HG03378 (cell line): Measurements from ENCODE around the gene CPTP.

Source experiments
- ATAC-seq: cut with Tn5 transposase; IDR thresholded peaks from one replicate; pipeline ENCODE4 v1.9.1; 2021; ENCODE audit warnings: mild to moderate bottlenecking, moderate library complexity; ENCODE audit not compliant: unreplicated experiment

CPTP gene

GRCh38 chr1:1332774-1333480, 8.3 kb downstream of the CPTP start:
- ATAC-seq = no peak

GRCh38 chr1:1333551-1334241, 9.1 kb downstream of the CPTP start:
- ATAC-seq = no peak

- ATAC-seq = no peak
These were observed 10.2 kb downstream of the CPTP start for GRCh38 chr1:1334835-1335234.

- ATAC-seq = no peak
These were observed 10.7 kb downstream of the CPTP start for GRCh38 chr1:1335283-1335682.

- no peak for ATAC-seq
These were observed 11.2 kb downstream of the CPTP start for GRCh38 chr1:1335792-1336248.

GRCh38 chr1:1336446-1336845, 11.8 kb downstream of the CPTP start:
- ATAC-seq = no peak

GRCh38 chr1:1336931-1337792, 12.6 kb downstream of the CPTP start:
- no peak for ATAC-seq

GRCh38 chr1:1337793-1338147, 13.2 kb downstream of the CPTP start:
- ATAC-seq = no peak

GRCh38 chr1:1338278-1338677, 13.7 kb downstream of the CPTP start:
- no peak for ATAC-seq

GRCh38 chr1:1340185-1340584, 15.6 kb downstream of the CPTP start:
- no peak for ATAC-seq

- no peak for ATAC-seq
These were observed 16.4 kb downstream of the CPTP start for GRCh38 chr1:1340791-1341548.

GRCh38 chr1:1341549-1342021, 17.0 kb downstream of the CPTP start:
- no peak for ATAC-seq

- ATAC-seq = no peak
These were observed 17.5 kb downstream of the CPTP start for GRCh38 chr1:1342061-1342562.

GRCh38 chr1:1342584-1343115, 18.0 kb downstream of the CPTP start:
- ATAC-seq = no peak

GRCh38 chr1:1343811-1344421, 19.3 kb downstream of the CPTP start:
- ATAC-seq = no peak

GRCh38 chr1:1344655-1345361, 20.2 kb downstream of the CPTP start:
- no peak for ATAC-seq

- ATAC-seq = no peak
These were observed 20.8 kb downstream of the CPTP start for GRCh38 chr1:1345384-1345783.

- ATAC-seq = no peak
These were observed 21.4 kb downstream of the CPTP start for GRCh38 chr1:1345860-1346500.

GRCh38 chr1:1346501-1346890, 21.9 kb downstream of the CPTP start:
- ATAC-seq = no peak
